HepG2 (cell line): Measurements from ENCODE around the gene P4HB. TPM values are rescaled to one million over a fixed set of nuclear protein-coding genes. Genes with fewer than 3 reads are reported as not detected.

ENCODE experiments used
- ATAD3A ChIP-seq: sonication (generic); formaldehyde crosslinking; IDR thresholded peaks from 2 replicates; pipeline ENCODE4 v1.4.0; 2020; ENCODE audit warnings: missing genetic modification reagents
- ETS1 ChIP-seq: sonication (generic); formaldehyde crosslinking; IDR thresholded peaks from 2 replicates; pipeline ENCODE4 v1.4.0; 2020; ENCODE audit warnings: missing genetic modification reagents
- FOXO1 ChIP-seq: sonication (generic); formaldehyde crosslinking; IDR thresholded peaks from 2 replicates; pipeline ENCODE4 v1.4.0; 2020; ENCODE audit warnings: missing genetic modification reagents
- GPBP1L1 ChIP-seq: sonication (generic); formaldehyde crosslinking; IDR thresholded peaks from 2 replicates; pipeline ENCODE4 v1.5.0; 2020; ENCODE audit warnings: mild to moderate bottlenecking, missing genetic modification reagents
- MZF1 ChIP-seq: sonication (generic); formaldehyde crosslinking; IDR thresholded peaks from 2 replicates; pipeline ENCODE4 v1.8.1; 2023; ENCODE audit warnings: mild to moderate bottlenecking, missing genetic modification reagents, borderline replicate concordance
- REST ChIP-seq, 2 experiments: IDR thresholded peaks; 2 replicates each; pipeline ENCODE4 v1.6.1; 2011 to 2012; ENCODE audit warnings: low read length in 2 of 2, borderline replicate concordance in 1 of 2, low read depth in 1 of 2, mild to moderate bottlenecking in 1 of 2, moderate library complexity in 1 of 2
- ZNF138 ChIP-seq: sonication (generic); formaldehyde crosslinking; IDR thresholded peaks from 2 replicates; pipeline ENCODE4 v1.5.0; 2020; ENCODE audit warnings: mild to moderate bottlenecking, low read depth, missing genetic modification reagents
- ZNF318 ChIP-seq: sonication (generic); formaldehyde crosslinking; IDR thresholded peaks from 2 replicates; pipeline ENCODE4 v1.4.0; 2020; ENCODE audit warnings: mild to moderate bottlenecking, missing genetic modification reagents
- ZNF335 ChIP-seq: sonication (generic); formaldehyde crosslinking; IDR thresholded peaks from 2 replicates; pipeline ENCODE4 v1.4.0; 2020; ENCODE audit warnings: missing genetic modification reagents
- ZNF557 ChIP-seq: sonication (generic); formaldehyde crosslinking; IDR thresholded peaks from 2 replicates; pipeline ENCODE4 v1.4.0; 2020; ENCODE audit warnings: missing genetic modification reagents
- ZNF577 ChIP-seq: sonication (generic); formaldehyde crosslinking; IDR thresholded peaks from 2 replicates; pipeline ENCODE4 v1.4.0; 2020; ENCODE audit warnings: mild to moderate bottlenecking, low read depth, missing genetic modification reagents, borderline replicate concordance
- ZNF746 ChIP-seq: sonication (generic); formaldehyde crosslinking; IDR thresholded peaks from 2 replicates; pipeline ENCODE4 v1.8.0; 2022; ENCODE audit warnings: mild to moderate bottlenecking, missing genetic modification reagents
- ZNF776 ChIP-seq: sonication (generic); formaldehyde crosslinking; IDR thresholded peaks from 2 replicates; pipeline ENCODE4 v1.4.0; 2020; ENCODE audit warnings: mild to moderate bottlenecking, missing genetic modification reagents
- ZSCAN12 ChIP-seq: sonication (generic); formaldehyde crosslinking; IDR thresholded peaks from 2 replicates; pipeline ENCODE4 v1.9.0; 2021; ENCODE audit warnings: mild to moderate bottlenecking, missing genetic modification reagents
- polyA plus RNA-seq, 8 experiments: library from polyadenylated mRNA; depleted of rRNA in 3 of 8; stranded (reverse) in 7 of 8; unstranded in 1 of 8; fragments of >200 nt; fragmentation: Illumina TruSeq in 4 of 8; extraction: Trizol in 4 of 8; gene quantifications; 2 replicates each; pipeline versions ENCODE4 v1.2.1 to v1.2.3, GENCODE V29; 2011 to 2016; ENCODE audit warnings: low read depth in 4 of 8, missing spikeins in 1 of 8, mixed read lengths in 1 of 8; ENCODE audit not compliant: insufficient read depth in 1 of 8
- total RNA-seq, 5 experiments: library from RNA; depleted of rRNA; stranded (reverse); fragments of >200 nt; fragmentation: Illumina TruSeq; extraction: Trizol; gene quantifications; 2 replicates each; pipeline ENCODE4 v1.2.3, GENCODE V29; 2016; ENCODE audit warnings: low read depth in 1 of 5

P4HB gene
- total and polyA plus RNA-seq, 2 of the 13 experiments (the other 11 are each of a cell fraction or from before 2014, with no cell fraction given) = 185 to 782 TPM

- no peak for TF ChIP-seq ZNF138 (CRISPR knock-in tag)
- TF ChIP-seq FOXO1 (CRISPR knock-in tag) = no peak
- no peak for TF ChIP-seq MZF1 (CRISPR knock-in tag)
- TF ChIP-seq ETS1 (CRISPR knock-in tag) = no peak; the same call in 1 of the 2 replicates
- no peak for TF ChIP-seq ZNF557
- TF ChIP-seq REST (IDR thresholded peaks at IDR 0.05; ENCODE audit: borderline replicate concordance in 1 of 2, low read depth in 1 of 2, low read length in 2 of 2) = no peak
- TF ChIP-seq ZNF776 (CRISPR knock-in tag) = no peak; the same call in 1 of the 2 replicates
- no peak for TF ChIP-seq ATAD3A (CRISPR knock-in tag)
- no peak for TF ChIP-seq ZNF577 (CRISPR knock-in tag)
- no peak for TF ChIP-seq ZNF335 (CRISPR knock-in tag)
- TF ChIP-seq ZSCAN12 = no peak
- TF ChIP-seq GPBP1L1 = no peak
- TF ChIP-seq ZNF318 (CRISPR knock-in tag) = no peak
- no peak for TF ChIP-seq ZNF746 (CRISPR knock-in tag)
Measured at GRCh38 chr17:81869221-81870130, 9.1 kb upstream of the P4HB start (continued).
